Stimulated activated CD4-positive, alpha-beta T cell treated with anti-CD3 and anti-CD28 coated beads, Interleukin-4, amount 100 ng/mL, for 1 hour (primary cell): ENCODE measurements around the gene SYNE1.
"Not testable (repeated sequence)": the region's sequence is repeated elsewhere in the genome, so short reads cannot be mapped to it uniquely, and the experiment has no call there.

ENCODE experiments used
- DNase-seq: peaks from one replicate; pipeline ENCODE4 v3.0.0-alpha.2; 2020

The SYNE1 gene

GRCh38 chr6:152563177-152563576 is 74.0 kb downstream of the SYNE1 start:
- no peak for DNase-seq

GRCh38 chr6:152558798-152559197 is 78.4 kb downstream of the SYNE1 start:
- not testable (repeated sequence) for DNase-seq

GRCh38 chr6:152557502-152557901 is 79.7 kb downstream of the SYNE1 start:
- no peak for DNase-seq

- DNase-seq = no peak
These were observed 82.3 kb downstream of the SYNE1 start for GRCh38 chr6:152554851-152555250.

- peak; percentile 7 for DNase-seq
These were observed 84.4 kb downstream of the SYNE1 start for GRCh38 chr6:152552616-152553209.

- DNase-seq = no peak
These were observed 93.6 kb downstream of the SYNE1 start for GRCh38 chr6:152543519-152543918.

- no peak for DNase-seq
These were observed 96.8 kb downstream of the SYNE1 start for GRCh38 chr6:152540381-152540780.

- no peak for DNase-seq
These were observed 102.6 kb downstream of the SYNE1 start for GRCh38 chr6:152534541-152534940.

GRCh38 chr6:152532556-152533422 is 104.4 kb downstream of the SYNE1 start:
- DNase-seq = no peak

GRCh38 chr6:152531659-152532058 is 105.5 kb downstream of the SYNE1 start:
- DNase-seq = no peak

GRCh38 chr6:152529369-152529768 is 107.8 kb downstream of the SYNE1 start:
- no peak for DNase-seq

- DNase-seq = not testable (repeated sequence)
These were observed 123.0 kb downstream of the SYNE1 start for GRCh38 chr6:152514120-152514519.

- DNase-seq = no peak
These were observed 127.2 kb downstream of the SYNE1 start for GRCh38 chr6:152509916-152510315.

- no peak for DNase-seq
These were observed 128.7 kb downstream of the SYNE1 start for GRCh38 chr6:152508477-152508876.

GRCh38 chr6:152503546-152503945 is 133.6 kb downstream of the SYNE1 start:
- no peak for DNase-seq

- DNase-seq = no peak
These were observed 134.6 kb downstream of the SYNE1 start for GRCh38 chr6:152502421-152503188.

- no peak for DNase-seq
These were observed 137.2 kb downstream of the SYNE1 start for GRCh38 chr6:152499931-152500330.

- no peak for DNase-seq
These were observed 140.4 kb downstream of the SYNE1 start for GRCh38 chr6:152496731-152497130.

GRCh38 chr6:152495456-152495855 is 141.7 kb downstream of the SYNE1 start:
- not testable (repeated sequence) for DNase-seq

GRCh38 chr6:152492281-152492680 is 144.9 kb downstream of the SYNE1 start:
- not testable (repeated sequence) for DNase-seq

GRCh38 chr6:152491501-152491900 is 145.7 kb downstream of the SYNE1 start:
- not testable (repeated sequence) for DNase-seq

GRCh38 chr6:152490971-152491378 is 146.2 kb downstream of the SYNE1 start:
- not testable (repeated sequence) for DNase-seq

GRCh38 chr6:152484806-152485205 is 152.4 kb downstream of the SYNE1 start:
- DNase-seq = no peak

GRCh38 chr6:152482289-152482688 is 154.9 kb downstream of the SYNE1 start:
- DNase-seq = no peak
